Upper lobe of right lung (tissue), 1 donor: ENCODE data around the gene OLFML3. TPM values are rescaled to one million over a fixed set of nuclear protein-coding genes. Genes with fewer than 3 reads are reported as not detected.
"Not testable (repeated sequence)": the region's sequence is repeated elsewhere in the genome, so short reads cannot be mapped to it uniquely, and the experiment has no call there.

Experiments used
- ATAC-seq: fragments of 200-7000 bp; cut with Tn5 transposase; one replicate; pipeline ENCODE4 v1.9.1; 2020; ENCODE audit warnings: mild to moderate bottlenecking, moderate library complexity
- DNase-seq: peaks from one replicate; pipeline ENCODE4 v3.0.0-alpha.2; 2020
- H3K27ac ChIP-seq: fragments of 200-600 bp; one replicate; pipeline ENCODE4 v1.8.0; 2022
- H3K27me3 ChIP-seq: fragments of 200-600 bp; one replicate; pipeline ENCODE4 v1.8.0; 2022; ENCODE audit warnings: mild to moderate bottlenecking
- H3K36me3 ChIP-seq: fragments of 200-600 bp; one replicate; pipeline ENCODE4 v1.8.0; 2022
- H3K4me1 ChIP-seq: fragments of 200-600 bp; one replicate; pipeline ENCODE4 v1.8.0; 2022
- H3K4me3 ChIP-seq: fragments of 200-600 bp; one replicate; pipeline ENCODE4 v1.8.0; 2022; ENCODE audit warnings: mild to moderate bottlenecking
- H3K9me3 ChIP-seq: fragments of 200-600 bp; one replicate; pipeline ENCODE4 v1.8.0; 2022
- CTCF ChIP-seq: fragments of 200-600 bp; IDR thresholded peaks from one replicate; pipeline ENCODE4 v1.8.0; 2022; ENCODE audit warnings: antibody characterized with exemption
- intact Hi-C: fragments of 100-400 bp; cut with DNase I; formaldehyde crosslinking; loops from one replicate; pipeline ENCODE4 v1.11.0; 2022
- total RNA-seq: library from RNA; stranded (reverse); fragmentation: NEBNext Ultra II Directional; extraction: Animal tissue kit (Norgen Biotek cat#: 25700); gene quantifications from one replicate; pipeline ENCODE4 v1.2.1, GENCODE V29; 2021
- donor health status: DM: no; HTN: yes; CAD: no; lungs with severe emphysema.

Gene OLFML3
- total RNA-seq, 1 donor from 2014 or later, result 43.5 TPM

- DNase-seq, result no peak
- Histone ChIP-seq H3K9me3 (no peaks in the 10 kb centered on the region), H3K4me3 (no peak overlapping the region), H3K36me3 (peaks cover 16% of the 10 kb centered on the region), H3K4me1 (peaks cover 32% of the 10 kb centered on the region), H3K27me3 (no peaks in the 10 kb centered on the region), H3K27ac (no peak overlapping the region)
- intact Hi-C loops, result no loop called here
- ATAC-seq, result no peak
- TF ChIP-seq CTCF, result no peak
These were observed 33.2 kb upstream of the OLFML3 start for GRCh38 chr1:113946112-113946511.

GRCh38 chr1:113946678-113947387, 32.4 kb upstream of the OLFML3 start:
- Histone ChIP-seq H3K4me3 (no peak overlapping the region), H3K4me1 (peaks cover 37% of the 10 kb centered on the region), H3K27me3 (no peaks in the 10 kb centered on the region), H3K9me3 (no peaks in the 10 kb centered on the region), H3K27ac (peak overlapping the region; percentile 53), H3K36me3 (peaks cover 9% of the 10 kb centered on the region)
- intact Hi-C loops, result no loop called here
- ATAC-seq (no peak), DNase-seq (no peak)
- no peak for TF ChIP-seq CTCF

- H3K27me3 ChIP-seq, result no peaks in the 10 kb centered on the region
- H3K9me3 ChIP-seq, result no peaks in the 10 kb centered on the region
- intact Hi-C loops, result no loop called here
- H3K27ac ChIP-seq, result peak overlapping the region; percentile 53
- DNase-seq (no peak), ATAC-seq (no peak)
- no peak overlapping the region for H3K4me3 ChIP-seq
- peaks cover 41% of the 10 kb centered on the region for H3K4me1 ChIP-seq
- peaks cover 2% of the 10 kb centered on the region for H3K36me3 ChIP-seq
- no peak for TF ChIP-seq CTCF
These were observed 31.7 kb upstream of the OLFML3 start for GRCh38 chr1:113947388-113948107.

GRCh38 chr1:113948151-113948550, 31.1 kb upstream of the OLFML3 start:
- H3K27me3 ChIP-seq, H3K36me3 ChIP-seq, H3K4me3 ChIP-seq, intact Hi-C loops, DNase-seq, H3K9me3 ChIP-seq, ATAC-seq: not testable (repeated sequence)
- Histone ChIP-seq H3K4me1 (peaks cover 47% of the 10 kb centered on the region), H3K27ac (peak overlapping the region; percentile 53)

GRCh38 chr1:113949007-113949406, 30.3 kb upstream of the OLFML3 start:
- no peaks in the 10 kb centered on the region for H3K27me3 ChIP-seq
- DNase-seq (no peak), ATAC-seq (no peak)
- H3K36me3 ChIP-seq, result peaks cover 7% of the 10 kb centered on the region
- no peaks in the 10 kb centered on the region for H3K9me3 ChIP-seq
- H3K4me1 ChIP-seq, result peaks cover 47% of the 10 kb centered on the region
- no peak overlapping the region for H3K27ac ChIP-seq
- peak; percentile 38 for TF ChIP-seq CTCF
- H3K4me3 ChIP-seq, result no peak overlapping the region
- intact Hi-C loops, result no loop called here

- no peaks in the 10 kb centered on the region for H3K9me3 ChIP-seq
- H3K4me3 ChIP-seq, result no peak overlapping the region
- intact Hi-C loops, result no loop called here
- H3K27ac ChIP-seq, result no peak overlapping the region
- ATAC-seq, result no peak
- DNase-seq, result no peak
- H3K27me3 ChIP-seq, result no peaks in the 10 kb centered on the region
- H3K36me3 ChIP-seq, result peaks cover 23% of the 10 kb centered on the region
- no peak for TF ChIP-seq CTCF
- H3K4me1 ChIP-seq, result peaks cover 46% of the 10 kb centered on the region
These were observed 28.4 kb upstream of the OLFML3 start for GRCh38 chr1:113950908-113951307.
